SK-N-MC (cell line): ENCODE measurements around the gene LAMTOR1.

Source experiments
- DNase-seq: peaks from one replicate; pipeline ENCODE4 v3.0.0-alpha.2; 2011; ENCODE audit warnings: low read depth, low spot score
- H3K27ac ChIP-seq: fragments of 200-600 bp; sonication (generic); 2 replicates; pipeline ENCODE4 v1.5.1; 2016; ENCODE audit warnings: mixed run types
- H3K36me3 ChIP-seq: fragments of 200-600 bp; sonication (generic); 2 replicates; pipeline ENCODE4 v1.6.1; 2017; ENCODE audit warnings: antibody characterized with exemption, low read length, mixed read lengths; ENCODE audit not compliant: insufficient read depth
- H3K4me3 ChIP-seq: fragments of 200-600 bp; sonication (generic); 2 replicates; pipeline ENCODE4 v1.5.1; 2016
- H3K9ac ChIP-seq: fragments of 200-600 bp; sonication (generic); 2 replicates; pipeline ENCODE4 v1.8.0; 2017; ENCODE audit warnings: mixed run types, mixed read lengths; ENCODE audit not compliant: insufficient read length
- H3K9me3 ChIP-seq: fragments of 200-600 bp; sonication (generic); 2 replicates; pipeline ENCODE4 v1.6.1; 2017; ENCODE audit warnings: low read depth, mild to moderate bottlenecking, antibody characterized with exemption, low read length, moderate library complexity, mixed read lengths
- EZH2 ChIP-seq: fragments of 200-600 bp; sonication (generic); IDR thresholded peaks from one replicate; pipeline ENCODE4 v1.6.1; 2017; ENCODE audit warnings: antibody characterized with exemption
- FOXP2 ChIP-seq: optimal IDR thresholded peaks from 2 replicates; pipeline ENCODE3; 2011; ENCODE audit warnings: mild to moderate bottlenecking, moderate library complexity; ENCODE audit not compliant: insufficient read depth; ENCODE audit errors: extremely low read length, control extremely low read depth
- POLR2AphosphoS5 ChIP-seq: IDR thresholded peaks from 2 replicates; pipeline ENCODE4 v1.6.1; 2012; ENCODE audit warnings: mild to moderate bottlenecking, low read depth, low read length, borderline replicate concordance

The LAMTOR1 gene

DNA sequence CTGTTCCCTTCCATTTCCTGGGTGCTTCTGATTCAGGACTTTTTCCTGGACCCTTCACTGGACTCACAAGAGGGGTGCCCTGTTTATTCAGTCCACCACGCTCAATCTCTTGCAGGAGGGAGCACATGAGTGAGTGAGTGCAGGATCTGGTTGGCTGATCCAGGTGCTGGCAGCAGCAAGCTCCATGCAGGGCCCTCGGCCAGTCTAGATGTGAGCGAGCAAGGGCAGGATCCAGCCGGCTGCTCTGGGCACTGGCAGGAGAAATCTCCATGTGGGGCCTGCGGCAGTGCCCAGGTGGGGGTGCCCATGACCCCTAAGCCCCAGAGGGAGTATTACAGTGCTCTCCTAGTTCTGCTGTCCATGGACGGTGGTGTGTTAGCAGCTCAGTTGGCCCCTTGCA lies 20.9 kb upstream of the LAMTOR1 start:
- Histone ChIP-seq H3K9ac (no peak overlapping the region), H3K36me3 (no peaks in the 10 kb centered on the region), H3K27ac (no peak overlapping the region), H3K4me3 (no peak overlapping the region), H3K9me3 (peaks cover 8% of the 10 kb centered on the region; the same call in 1 of the 2 replicates)
- no peak for TF ChIP-seq EZH2
- no peak for TF ChIP-seq POLR2AphosphoS5
- no peak for TF ChIP-seq FOXP2
- DNase-seq, result no peak

DNA sequence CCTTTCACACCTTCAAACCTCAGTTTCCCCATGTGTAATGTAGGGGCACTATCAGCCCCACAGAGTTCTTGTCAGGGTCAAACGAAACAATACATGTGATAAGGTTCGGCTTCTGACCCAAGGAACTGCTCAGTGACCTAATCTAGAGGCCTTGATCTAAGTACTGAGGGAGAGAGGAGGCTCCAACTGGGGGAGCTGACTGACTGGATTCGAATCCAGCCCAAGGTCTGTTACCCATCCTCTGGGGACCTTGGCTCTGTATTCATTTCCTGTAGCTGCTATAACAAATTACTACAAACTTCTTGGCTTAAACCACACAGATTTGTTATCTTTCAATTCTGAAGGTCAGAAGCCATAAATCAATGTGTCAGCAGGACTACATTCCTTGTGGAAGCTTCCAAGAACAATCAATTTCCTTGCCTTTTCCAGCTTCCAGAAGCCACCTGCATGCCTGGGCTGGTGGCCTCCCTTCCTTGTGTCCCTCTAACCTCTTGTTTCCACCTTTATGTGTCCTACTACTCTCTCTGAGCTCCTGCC lies 20.1 kb upstream of the LAMTOR1 start:
- H3K4me3 ChIP-seq, result no peak overlapping the region
- DNase-seq, result no peak
- no peak overlapping the region for H3K27ac ChIP-seq
- no peak overlapping the region for H3K9ac ChIP-seq
- peaks cover 2% of the 10 kb centered on the region; the same call in 1 of the 2 replicates for H3K9me3 ChIP-seq
- no peaks in the 10 kb centered on the region for H3K36me3 ChIP-seq
- TF ChIP-seq EZH2 (no peak), POLR2AphosphoS5 (no peak), FOXP2 (no peak)

DNA sequence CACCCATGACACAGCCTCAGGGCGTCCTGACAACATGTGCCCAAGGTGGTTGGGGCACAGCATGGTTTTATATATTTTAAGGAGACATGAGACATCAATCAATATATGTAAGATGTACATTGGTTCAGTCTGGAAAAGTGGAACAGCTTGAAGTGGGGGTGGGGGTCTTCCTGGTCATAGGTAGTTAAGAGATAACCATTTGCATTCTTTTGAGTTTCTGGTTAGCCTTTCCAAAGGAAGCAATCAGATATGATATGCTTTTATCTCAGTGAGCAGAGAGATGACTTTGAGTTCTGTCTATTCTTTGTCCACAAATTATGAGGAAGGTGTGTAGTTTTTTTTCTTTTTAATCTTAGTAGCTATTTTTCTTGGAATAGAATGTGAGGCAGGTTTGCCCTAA lies 19.5 kb upstream of the LAMTOR1 start:
- Histone ChIP-seq H3K4me3 (no peak overlapping the region), H3K36me3 (no peaks in the 10 kb centered on the region), H3K9ac (no peak overlapping the region), H3K27ac (no peak overlapping the region), H3K9me3 (no peaks in the 10 kb centered on the region)
- TF ChIP-seq POLR2AphosphoS5 (no peak), FOXP2 (no peak), EZH2 (no peak)
- no peak for DNase-seq

DNA sequence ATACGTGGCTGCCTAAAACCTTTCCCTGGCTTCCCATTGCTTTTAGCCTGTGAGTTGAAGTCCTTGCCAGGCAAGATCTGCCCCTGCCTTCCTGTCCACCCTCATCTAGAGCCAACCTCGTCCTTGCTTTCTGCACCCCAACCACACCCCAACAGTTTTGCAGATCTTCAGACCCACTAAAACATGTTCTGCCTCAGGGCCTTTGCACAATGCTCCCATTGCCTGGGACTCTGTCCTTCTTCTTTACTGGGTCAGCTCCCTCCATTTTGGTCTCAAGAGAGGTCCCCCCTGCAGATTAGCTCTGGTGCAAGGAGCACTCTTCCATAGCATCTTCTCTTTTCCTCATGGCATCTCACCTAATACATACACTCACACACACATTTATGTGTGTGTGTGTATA lies 17.8 kb upstream of the LAMTOR1 start:
- TF ChIP-seq FOXP2, result no peak
- no peak for TF ChIP-seq POLR2AphosphoS5
- H3K36me3 ChIP-seq, result no peaks in the 10 kb centered on the region
- no peak overlapping the region for H3K9ac ChIP-seq
- H3K4me3 ChIP-seq, result no peak overlapping the region
- no peak overlapping the region for H3K27ac ChIP-seq
- no peak for DNase-seq
- H3K9me3 ChIP-seq, result no peaks in the 10 kb centered on the region

DNA sequence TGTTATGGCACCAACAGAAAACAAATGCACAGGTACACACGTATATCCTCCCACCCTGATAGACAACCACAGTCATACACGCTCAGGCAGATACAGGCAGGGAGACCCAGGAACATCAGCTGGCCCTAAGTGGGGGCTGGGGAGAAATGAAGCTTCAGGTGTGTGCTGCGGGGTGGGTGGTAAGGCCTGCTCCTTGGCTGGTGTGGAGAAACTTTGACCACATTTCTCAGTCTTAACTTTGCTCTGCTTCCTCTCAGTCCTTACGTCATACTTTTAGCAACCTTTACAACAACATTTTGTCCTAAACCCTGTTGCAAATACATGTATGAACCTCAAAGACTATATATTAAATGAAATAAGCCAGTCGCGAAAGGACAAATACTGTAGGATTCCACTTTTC lies 16.1 kb upstream of the LAMTOR1 start:
- DNase-seq, result no peak
- H3K27ac ChIP-seq, result no peak overlapping the region

DNA sequence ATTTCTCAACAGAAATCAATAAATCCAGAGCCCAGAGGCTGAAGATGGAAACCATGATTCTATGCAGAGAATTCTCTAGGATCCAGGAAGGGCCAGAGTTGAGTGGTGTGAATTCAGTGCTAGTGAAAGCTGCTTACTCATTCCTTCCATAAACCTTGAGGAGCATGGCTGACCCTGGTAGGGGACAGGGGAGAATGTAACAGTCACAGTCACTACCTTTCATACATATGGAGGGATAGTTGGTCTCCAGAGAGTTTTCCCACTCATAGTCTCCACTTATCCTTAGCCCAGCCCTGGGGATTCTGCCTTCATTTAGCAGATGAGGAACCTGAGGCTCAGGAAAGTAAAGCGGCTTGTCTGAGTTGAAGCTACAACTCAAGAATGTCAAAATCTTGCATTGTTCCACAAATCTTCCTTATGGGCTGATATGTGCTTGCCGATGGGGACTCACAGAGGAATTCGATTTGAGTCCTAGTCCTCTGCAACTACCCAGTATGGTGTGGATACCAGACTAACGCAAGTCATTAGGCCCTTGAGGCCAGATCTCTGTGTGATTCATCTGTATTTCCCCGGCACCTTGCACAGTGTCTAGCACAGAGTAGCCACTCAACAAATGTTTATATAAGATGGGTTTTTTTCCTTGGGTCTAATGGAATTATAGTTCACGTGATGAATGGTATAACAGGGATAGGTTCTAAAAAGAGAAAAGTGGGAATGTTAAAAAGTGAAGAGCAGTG lies 13.1 kb upstream of the LAMTOR1 start:
- Histone ChIP-seq H3K9ac (no peak overlapping the region), H3K9me3 (no peaks in the 10 kb centered on the region), H3K36me3 (no peaks in the 10 kb centered on the region), H3K4me3 (no peak overlapping the region), H3K27ac (no peak overlapping the region)
- DNase-seq, result no peak
- no peak for TF ChIP-seq POLR2AphosphoS5
- TF ChIP-seq EZH2, result no peak
- TF ChIP-seq FOXP2, result no peak

More for the DNA sequence above, 16.1 kb upstream of the LAMTOR1 start:
- TF ChIP-seq POLR2AphosphoS5, result no peak
- TF ChIP-seq FOXP2, result no peak
- TF ChIP-seq EZH2, result no peak
- no peak overlapping the region for H3K4me3 ChIP-seq
- no peaks in the 10 kb centered on the region for H3K9me3 ChIP-seq
- H3K9ac ChIP-seq, result no peak overlapping the region
- no peaks in the 10 kb centered on the region for H3K36me3 ChIP-seq

DNA sequence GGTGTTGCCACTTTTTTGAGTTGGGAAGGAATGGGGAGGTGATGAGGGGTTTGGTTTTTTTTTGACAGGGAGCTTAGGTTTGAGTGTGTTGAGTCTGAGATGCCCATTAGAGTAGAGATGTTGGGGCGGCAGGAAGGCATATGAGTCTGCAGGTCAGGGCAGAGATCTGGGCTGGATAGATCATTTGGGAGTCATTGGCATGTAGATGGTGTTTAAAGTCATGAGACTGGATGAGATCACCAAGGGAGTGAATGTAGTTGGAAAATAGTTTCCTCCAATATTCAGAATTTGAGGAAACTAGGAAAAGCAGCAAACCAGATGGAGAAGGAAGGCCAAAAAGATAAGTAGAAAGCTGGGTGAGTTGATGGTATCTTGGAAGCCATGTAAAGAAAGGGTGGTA lies 11.5 kb upstream of the LAMTOR1 start:
- H3K36me3 ChIP-seq, result no peaks in the 10 kb centered on the region; the same call in 1 of the 2 replicates
- no peak for TF ChIP-seq FOXP2
- no peak for TF ChIP-seq POLR2AphosphoS5
- TF ChIP-seq EZH2, result no peak
- no peaks in the 10 kb centered on the region for H3K9me3 ChIP-seq
- H3K4me3 ChIP-seq, result no peak overlapping the region
- no peak overlapping the region for H3K27ac ChIP-seq
- no peak overlapping the region for H3K9ac ChIP-seq
- no peak for DNase-seq

DNA sequence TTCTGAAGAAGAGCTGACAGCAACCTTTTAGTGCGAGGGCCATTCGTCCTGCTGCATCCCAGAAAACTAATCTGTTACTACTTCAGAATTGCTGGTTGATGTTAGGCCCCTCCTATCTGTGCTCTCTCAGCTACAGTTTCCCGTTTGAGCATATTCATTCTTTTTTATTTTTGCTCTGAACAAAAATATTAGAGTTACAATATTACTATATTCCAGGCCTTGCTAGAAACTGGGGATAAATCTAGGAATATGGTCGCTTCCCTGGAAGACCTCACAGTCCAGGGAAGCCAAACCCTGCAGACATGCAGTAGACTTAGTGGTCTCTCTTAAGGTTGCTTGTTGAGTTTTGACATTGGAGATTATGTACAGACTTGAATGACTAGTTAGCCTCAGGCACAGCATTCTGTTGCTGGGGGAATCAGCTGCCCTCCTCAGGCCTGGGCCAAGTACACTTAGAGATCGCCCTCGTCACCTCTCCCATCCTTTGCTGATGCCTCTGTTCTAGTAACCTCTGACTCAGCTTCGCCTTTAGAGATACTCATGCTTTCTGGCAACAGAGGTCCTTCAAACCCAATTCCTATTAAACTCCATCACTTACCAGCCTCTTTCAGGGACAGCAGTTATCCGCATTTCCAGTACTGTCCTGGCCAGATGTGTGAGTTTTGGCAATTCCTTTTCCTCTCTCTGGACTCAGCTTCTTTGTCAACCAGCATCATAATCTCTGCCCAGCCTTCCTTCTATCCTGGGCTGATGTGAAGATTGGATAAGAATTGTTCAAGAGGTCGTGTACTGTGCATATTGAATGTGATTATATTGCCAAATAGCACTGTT lies 10.1 kb upstream of the LAMTOR1 start:
- no peaks in the 10 kb centered on the region for H3K9me3 ChIP-seq
- H3K4me3 ChIP-seq, result peak overlapping the region; percentile 90
- TF ChIP-seq POLR2AphosphoS5 (no peak), EZH2 (no peak), FOXP2 (no peak)
- no peak for DNase-seq
- H3K36me3 ChIP-seq, result no peaks in the 10 kb centered on the region; the same call in 1 of the 2 replicates
- peak overlapping the region; percentile 99 for H3K9ac ChIP-seq
- peak overlapping the region; percentile 98 for H3K27ac ChIP-seq
